Kidney (tissue), 14 donors: ENCODE results near the gene CELF4. TPM values are rescaled to one million over a fixed set of nuclear protein-coding genes. Genes with fewer than 3 reads are reported as not detected.

Source experiments
- DNase-seq, 5 donors: peaks; one replicate each; pipeline ENCODE4 v3.0.0-alpha.2; 2013 to 2020
- FAIRE-seq: peaks from 2 replicates; lab custom pipeline; 2012; peaks lifted over from hg19 to GRCh38; lab: Jason Lieb, UNC
- H3K27ac ChIP-seq, 2 donors: one replicate each; pipeline ENCODE4 v1.7.0; 2013; ENCODE audit warnings: low read depth in 2 of 2, low read length in 2 of 2, inconsistent platforms in 1 of 2
- H3K27me3 ChIP-seq: one replicate; pipeline ENCODE4 v1.7.1; 2013; ENCODE audit warnings: low read length, inconsistent platforms; ENCODE audit not compliant: control insufficient read depth, insufficient read depth
- H3K36me3 ChIP-seq, 3 donors: one replicate each; pipeline versions ENCODE4 v1.7.0 to v1.7.1; 2013; ENCODE audit warnings: low read length in 3 of 3, control low read depth in 1 of 3, inconsistent platforms in 1 of 3; ENCODE audit not compliant: insufficient read depth in 3 of 3, control insufficient read depth in 2 of 3
- H3K4me1 ChIP-seq, 3 donors: one replicate each; pipeline versions ENCODE4 v1.7.0 to v1.7.1; 2013; ENCODE audit warnings: low read length in 3 of 3, inconsistent platforms in 1 of 3, low read depth in 1 of 3; ENCODE audit not compliant: control insufficient read depth in 2 of 3, insufficient read depth in 2 of 3
- H3K4me3 ChIP-seq, 3 donors: one replicate each; pipeline versions ENCODE4 v1.7.0 to v1.8.1; 2013; ENCODE audit warnings: low read length in 3 of 3, control low read depth in 1 of 3, inconsistent platforms in 1 of 3
- H3K9ac ChIP-seq, 3 donors: one replicate each; pipeline versions ENCODE4 v1.7.0 to v1.7.1; 2013; ENCODE audit warnings: low read length in 3 of 3, control low read depth in 1 of 3, inconsistent platforms in 1 of 3
- H3K9me3 ChIP-seq, 3 donors: one replicate each; pipeline versions ENCODE4 v1.7.0 to v1.7.1; 2013; ENCODE audit warnings: low read length in 3 of 3, control low read depth in 1 of 3, inconsistent platforms in 1 of 3; ENCODE audit not compliant: control insufficient read depth in 2 of 3, insufficient read depth in 1 of 3
- intact Hi-C: fragments of 100-400 bp; cut with DNase I; formaldehyde crosslinking; loops from one replicate; pipeline ENCODE4 v1.11.1; 2022
- polyA plus RNA-seq: library from polyadenylated mRNA; stranded (reverse); fragments of 350-450 nt; fragmentation: Illumina TruSeq; extraction: RNeasy Lipid Tissue Mini Kit (QIAGEN cat#74804); gene quantifications from one replicate; pipeline ENCODE4 v1.2.3, GENCODE V29; 2014; ENCODE audit warnings: low read depth, low replicate concordance; ENCODE audit not compliant: insufficient read depth
- total RNA-seq: library from RNA; stranded (reverse); fragmentation: NEBNext Ultra II Directional; extraction: Animal tissue kit (Norgen Biotek cat#: 25700); gene quantifications from one replicate; pipeline ENCODE4 v1.2.1, GENCODE V29; 2021
- TF ChIP-seq, protein P1 (sequence below): IDR thresholded peaks from 3 replicates; pipeline ENCODE4 v1.5.1; 2012; ENCODE audit warnings: mild to moderate bottlenecking, moderate library complexity, borderline replicate concordance; ENCODE audit not compliant: insufficient read depth; ENCODE audit errors: extremely low read depth
- donor health status: control.
- donor health status: control.
- donor health status: control.
- donor health status: control.
- donor health status: control.
- donor health status: DM: yes; HTN: yes; CAD: no.
- donor health status: Normal renal cell carcinoma (clear cell type).

CELF4 gene
- total and polyA plus RNA-seq, 2 donors from 2014 or later = 0.85 to 1.5 TPM

DNA sequence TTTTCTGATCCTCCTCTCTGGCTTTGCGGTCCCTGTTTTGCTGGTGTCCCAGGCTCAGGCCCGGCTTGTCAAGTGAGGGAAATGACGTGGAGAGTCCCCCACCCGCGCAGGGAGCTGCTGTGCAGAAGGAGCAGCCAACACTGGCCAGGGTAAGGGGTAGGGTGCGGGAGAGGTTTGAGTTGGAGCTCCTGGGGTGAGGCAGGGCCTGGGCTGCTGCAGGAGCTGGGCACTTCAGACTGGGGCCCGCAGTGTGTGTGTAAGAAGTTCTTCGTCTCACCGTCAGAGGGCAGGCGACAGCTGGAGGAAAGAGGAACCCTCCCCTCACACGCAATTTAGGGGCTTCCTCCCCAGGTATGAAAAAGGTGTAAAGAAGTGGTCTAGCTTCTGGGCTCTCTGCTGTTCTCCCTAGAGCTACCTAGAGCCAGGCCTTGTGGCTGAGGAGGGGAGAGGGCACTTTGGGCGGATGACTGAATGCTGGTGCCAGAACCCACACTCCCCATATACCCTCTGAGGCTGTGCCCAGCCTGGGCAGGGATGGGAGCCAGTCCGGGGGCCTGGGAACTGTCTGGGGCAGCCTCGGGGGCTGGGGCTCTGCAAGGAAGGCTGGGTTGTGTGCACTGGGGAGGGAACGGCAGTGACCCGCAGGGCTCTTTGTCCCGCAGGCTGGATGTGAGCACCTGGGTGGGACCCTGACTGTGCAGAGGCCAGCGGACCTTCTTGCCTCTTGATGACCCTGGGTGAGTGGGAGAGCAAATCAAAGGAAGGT, 11.8 kb downstream of the CELF4 start:
- no peak overlapping the region for H3K4me3 ChIP-seq
- no peak overlapping the region for H3K27ac ChIP-seq
- H3K27me3 ChIP-seq = no peaks in the 10 kb centered on the region
- no peak for FAIRE-seq
- H3K36me3 ChIP-seq = no peaks in the 10 kb centered on the region
- TF ChIP-seq, protein P1, sequence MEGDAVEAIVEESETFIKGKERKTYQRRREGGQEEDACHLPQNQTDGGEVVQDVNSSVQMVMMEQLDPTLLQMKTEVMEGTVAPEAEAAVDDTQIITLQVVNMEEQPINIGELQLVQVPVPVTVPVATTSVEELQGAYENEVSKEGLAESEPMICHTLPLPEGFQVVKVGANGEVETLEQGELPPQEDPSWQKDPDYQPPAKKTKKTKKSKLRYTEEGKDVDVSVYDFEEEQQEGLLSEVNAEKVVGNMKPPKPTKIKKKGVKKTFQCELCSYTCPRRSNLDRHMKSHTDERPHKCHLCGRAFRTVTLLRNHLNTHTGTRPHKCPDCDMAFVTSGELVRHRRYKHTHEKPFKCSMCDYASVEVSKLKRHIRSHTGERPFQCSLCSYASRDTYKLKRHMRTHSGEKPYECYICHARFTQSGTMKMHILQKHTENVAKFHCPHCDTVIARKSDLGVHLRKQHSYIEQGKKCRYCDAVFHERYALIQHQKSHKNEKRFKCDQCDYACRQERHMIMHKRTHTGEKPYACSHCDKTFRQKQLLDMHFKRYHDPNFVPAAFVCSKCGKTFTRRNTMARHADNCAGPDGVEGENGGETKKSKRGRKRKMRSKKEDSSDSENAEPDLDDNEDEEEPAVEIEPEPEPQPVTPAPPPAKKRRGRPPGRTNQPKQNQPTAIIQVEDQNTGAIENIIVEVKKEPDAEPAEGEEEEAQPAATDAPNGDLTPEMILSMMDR = no peak
- DNase-seq = peak in 2 of 5 donors; percentile 41 to 51
- intact Hi-C loops = no loop called here
- no peaks in the 10 kb centered on the region for H3K9me3 ChIP-seq
- no peak overlapping the region for H3K9ac ChIP-seq
- peaks cover 0 to 4% (median 3%) of the 10 kb centered on the region in 3 donors for H3K4me1 ChIP-seq

DNA sequence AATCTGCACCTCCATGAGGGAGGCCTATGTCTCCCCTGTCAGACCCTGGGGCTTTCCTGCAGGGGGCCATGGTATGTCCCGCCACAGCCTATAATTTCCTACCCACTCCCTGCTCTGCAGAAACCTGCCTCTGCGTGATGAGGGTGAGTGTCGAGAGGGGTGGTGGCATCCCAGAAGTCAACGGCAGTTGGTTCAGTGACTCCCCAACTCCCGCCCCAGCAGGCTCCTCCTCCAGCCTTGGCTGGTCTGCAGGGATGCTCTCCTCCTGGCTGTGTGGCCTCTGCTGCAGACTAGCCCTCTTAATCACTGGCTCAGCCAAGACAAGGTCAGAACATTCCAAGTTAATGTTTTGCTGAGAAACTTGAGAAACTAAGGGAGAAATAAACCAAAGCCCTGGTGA, 13.3 kb downstream of the CELF4 start:
- no peak overlapping the region for H3K4me3 ChIP-seq
- TF ChIP-seq, protein P1 = no peak
- no peaks in the 10 kb centered on the region for H3K27me3 ChIP-seq
- peak in 2 of 5 donors; percentile 36 to 42 for DNase-seq
- no peak overlapping the region for H3K27ac ChIP-seq
- FAIRE-seq = no peak
- H3K9me3 ChIP-seq = no peaks in the 10 kb centered on the region
- H3K9ac ChIP-seq = no peak overlapping the region
- H3K4me1 ChIP-seq = peaks cover 0 to 4% (median 3%) of the 10 kb centered on the region in 3 donors
- H3K36me3 ChIP-seq = no peaks in the 10 kb centered on the region
- intact Hi-C loops = no loop called here

DNA sequence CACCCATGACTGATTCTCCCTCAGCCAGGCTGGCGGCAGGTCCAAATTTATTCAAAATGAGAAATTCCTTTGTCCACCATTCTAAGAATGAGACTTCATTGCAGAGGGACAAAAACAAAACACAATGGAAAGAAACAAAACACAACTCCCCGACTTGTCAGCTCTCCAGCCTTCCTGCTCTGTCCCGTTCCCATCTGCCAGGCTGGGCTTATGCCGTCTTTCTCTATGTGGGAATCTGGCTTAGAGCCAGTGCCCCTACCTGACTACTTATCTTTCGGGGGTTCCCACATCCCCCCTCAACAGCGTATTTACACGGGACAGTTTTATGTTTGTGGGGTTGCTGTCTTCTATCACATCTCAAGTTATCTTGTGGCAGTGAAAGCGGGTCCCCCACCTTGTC, 13.8 kb downstream of the CELF4 start:
- FAIRE-seq = no peak
- intact Hi-C loops = no loop called here
- H3K9me3 ChIP-seq = no peaks in the 10 kb centered on the region
- no peaks in the 10 kb centered on the region for H3K27me3 ChIP-seq
- H3K4me3 ChIP-seq = no peak overlapping the region
- H3K36me3 ChIP-seq = no peaks in the 10 kb centered on the region
- no peak for DNase-seq
- H3K4me1 ChIP-seq = peaks cover 0 to 4% (median 3%) of the 10 kb centered on the region in 3 donors
- TF ChIP-seq, protein P1 = no peak
- no peak overlapping the region for H3K27ac ChIP-seq
- H3K9ac ChIP-seq = no peak overlapping the region
